Measurements from ENCODE around the gene HMGCL.
A peak's percentile ranks its signal among the peaks of the same experiment; 100 is the strongest.
"Not testable (repeated sequence)": the region's sequence is repeated elsewhere in the genome, so short reads cannot be mapped to it uniquely, and the experiment has no call there.

The HMGCL gene

DNA sequence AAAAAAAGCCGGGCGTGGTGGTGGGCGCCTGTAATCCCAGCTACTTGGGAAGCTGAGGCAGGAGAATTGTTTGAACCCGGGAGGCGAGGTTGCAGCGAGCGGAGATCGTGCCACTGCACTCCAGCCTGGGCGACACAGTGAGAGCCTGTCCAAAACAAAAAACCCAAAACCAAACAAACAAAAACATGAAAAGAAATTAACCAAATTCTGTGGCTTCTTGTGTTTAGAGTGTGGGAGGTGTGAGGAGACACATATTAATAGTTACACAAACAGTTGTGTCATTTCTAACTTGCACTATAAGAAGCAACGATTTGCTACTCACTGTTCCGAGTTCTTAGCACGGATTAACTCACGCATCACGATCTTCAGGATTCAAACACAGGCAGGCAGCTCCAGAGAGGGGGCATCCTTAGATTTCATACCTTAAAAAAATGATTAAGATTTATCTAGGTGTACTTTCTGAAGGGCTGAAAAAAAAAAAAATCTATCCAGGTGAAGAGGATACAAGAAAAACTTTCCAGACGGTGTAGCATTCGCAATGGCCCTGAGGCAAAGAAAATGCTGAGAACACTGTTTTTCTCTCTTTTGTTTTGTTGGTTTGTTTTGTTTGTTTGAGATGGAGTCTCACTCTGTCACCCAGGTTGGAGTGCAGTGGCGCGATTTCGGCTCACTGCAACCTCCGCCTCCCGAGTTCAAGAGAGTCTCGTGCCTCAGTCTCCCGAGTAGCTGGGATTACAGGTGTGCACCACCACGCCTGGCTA, 713 bp upstream of the HMGCL start:
- no peak for DNase-seq

DNA sequence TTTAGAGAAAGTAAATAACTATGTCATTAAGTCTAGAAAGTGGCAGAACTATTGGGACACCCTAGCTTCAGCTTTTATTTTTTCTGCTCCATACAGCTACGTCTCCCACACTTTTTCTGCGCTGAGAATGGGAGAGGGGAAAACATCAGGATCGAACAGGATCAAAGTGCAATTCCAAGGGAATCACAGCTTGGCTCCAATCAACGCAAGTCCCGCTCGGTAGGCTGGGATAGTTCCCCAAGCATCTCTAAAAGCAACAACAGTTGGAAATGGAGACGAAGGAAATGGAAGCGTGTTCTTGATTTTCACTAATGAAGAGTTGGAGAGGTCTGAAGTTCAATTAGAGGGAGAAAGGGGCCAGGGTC, 536 bp downstream of the HMGCL start:
- no peak for DNase-seq

DNA sequence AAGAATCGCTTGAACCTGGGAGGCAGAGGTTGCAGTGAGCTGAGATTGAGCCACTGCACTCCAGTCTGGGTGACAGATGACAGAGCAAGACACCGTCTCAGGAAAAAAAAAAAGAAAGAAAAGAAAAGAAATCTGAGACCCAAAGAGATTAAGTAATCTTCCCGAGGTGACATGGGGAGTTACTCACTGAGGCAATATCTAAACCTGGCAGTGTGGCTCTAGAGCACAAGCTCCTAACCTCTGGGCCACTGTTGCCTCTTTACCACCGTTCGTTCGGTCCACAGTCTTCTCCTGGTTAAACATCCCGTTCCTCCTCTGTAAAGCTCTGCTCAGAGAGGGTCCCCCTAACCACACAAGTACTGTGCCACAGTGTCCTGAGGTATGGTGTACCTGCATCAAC, 1.5 kb downstream of the HMGCL start:
- DNase-seq: no peak

DNA sequence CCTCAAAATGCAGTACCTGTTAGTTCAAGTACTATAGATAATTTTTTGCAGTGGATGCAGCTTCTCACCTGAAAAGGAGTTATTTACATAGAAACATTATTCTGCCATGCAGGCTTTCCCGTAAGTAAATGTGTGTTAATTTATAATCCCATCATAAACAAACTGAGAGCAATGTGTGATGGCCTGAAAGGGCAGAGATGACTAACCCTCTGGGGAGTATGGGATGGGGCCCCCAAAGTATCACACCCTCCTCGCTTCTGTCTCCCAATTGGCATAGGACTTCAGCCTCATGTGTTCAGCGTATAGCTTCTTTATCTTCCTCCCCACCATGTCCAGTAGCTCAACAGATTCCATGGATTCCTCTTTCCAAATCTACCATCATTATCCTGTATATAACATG, 7.6 kb downstream of the HMGCL start:
- no peak for DNase-seq

DNA sequence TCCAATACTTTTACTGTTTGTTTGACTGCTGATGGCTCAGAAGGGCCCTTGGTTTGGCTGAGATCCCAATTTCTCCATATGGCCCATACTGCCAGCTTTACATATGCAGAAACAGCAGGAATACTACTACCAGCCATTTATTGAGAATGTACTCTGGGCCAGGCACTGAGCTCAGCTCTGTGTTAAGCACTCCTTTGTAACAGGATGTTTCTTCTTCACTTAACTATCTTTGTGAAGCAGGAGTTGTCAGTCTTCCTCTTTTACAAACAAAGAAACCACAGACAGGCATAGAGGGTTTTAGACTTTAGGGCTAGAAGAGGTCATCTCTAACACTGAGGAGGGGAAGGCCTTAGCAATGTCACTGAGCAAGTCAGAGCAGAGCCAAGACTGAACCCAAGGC, 8.3 kb downstream of the HMGCL start:
- DNase-seq: no peak

DNA sequence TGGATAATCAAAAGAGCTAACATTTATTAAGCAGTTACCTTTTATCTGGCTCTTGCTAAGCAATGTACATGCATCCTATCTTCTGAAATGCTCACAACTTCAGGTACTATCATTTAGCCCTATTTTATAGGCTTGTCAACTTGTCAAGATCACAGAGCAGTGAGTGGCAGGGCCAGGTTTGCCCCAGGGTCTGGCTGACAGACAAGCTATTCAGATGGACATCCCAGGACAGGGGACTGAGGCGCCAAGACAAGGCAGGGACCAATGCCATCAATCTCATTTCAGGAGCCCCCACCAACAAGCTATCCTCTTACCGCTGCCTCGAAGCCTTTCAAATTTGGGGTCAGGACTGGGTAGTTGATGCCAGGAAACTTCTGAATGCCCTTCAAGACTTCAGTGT, 8.9 kb downstream of the HMGCL start:
- DNase-seq: no peak

DNA sequence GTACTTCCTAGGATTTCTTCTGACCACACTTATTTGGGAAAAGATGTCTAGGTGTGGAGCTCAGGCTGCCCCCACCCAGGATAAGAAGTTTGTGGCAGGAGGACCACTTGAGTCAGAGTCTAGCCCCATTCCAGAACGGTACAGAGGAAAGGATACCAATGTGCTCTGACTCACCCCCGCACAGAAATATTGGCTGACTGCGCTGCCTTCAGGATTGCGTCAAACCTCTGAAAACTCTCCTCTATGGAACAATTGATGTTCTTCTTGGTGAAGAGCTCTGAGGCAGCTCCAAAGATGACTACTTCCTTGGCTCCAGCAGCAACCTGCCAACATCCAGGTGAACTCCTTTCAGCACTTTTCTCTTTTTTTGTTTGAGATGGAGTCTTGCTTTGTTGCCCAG, 11.2 kb downstream of the HMGCL start:
- no peak for DNase-seq

DNA sequence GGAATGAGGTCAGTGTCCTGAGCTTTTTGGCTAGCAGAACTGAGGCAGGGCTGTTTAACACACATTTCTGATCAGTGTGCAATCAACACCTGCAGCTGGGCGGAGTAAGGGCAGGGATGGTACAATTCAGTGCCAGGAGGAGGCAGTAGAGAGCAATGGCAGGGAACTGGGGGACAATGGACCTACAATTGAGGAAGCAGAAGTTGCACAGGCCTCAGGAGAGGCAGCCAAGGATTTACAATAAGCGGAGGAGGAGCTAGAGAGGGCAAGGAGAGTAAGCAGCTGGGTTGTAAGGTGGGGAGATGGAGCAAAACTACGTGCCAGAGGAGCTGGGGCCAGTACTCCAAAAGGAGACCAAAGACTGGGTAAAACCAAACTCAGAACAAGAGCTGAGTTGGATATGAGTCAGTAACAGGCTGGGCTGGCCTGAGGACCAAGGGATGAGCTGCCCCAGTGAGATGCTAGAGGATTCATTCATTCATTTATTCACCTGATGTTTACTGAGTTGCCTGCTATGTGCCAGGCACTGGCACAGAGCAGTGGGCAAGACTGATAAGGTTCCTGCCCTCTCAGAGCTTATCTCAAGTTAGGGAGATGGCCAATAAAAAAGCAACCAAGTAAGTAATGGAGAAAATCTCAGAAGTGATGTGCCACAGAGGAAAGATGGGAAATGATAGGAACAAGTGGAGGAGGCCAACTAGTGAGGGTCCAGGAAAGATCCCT, 14.2 kb downstream of the HMGCL start:
- no peak for DNase-seq

DNA sequence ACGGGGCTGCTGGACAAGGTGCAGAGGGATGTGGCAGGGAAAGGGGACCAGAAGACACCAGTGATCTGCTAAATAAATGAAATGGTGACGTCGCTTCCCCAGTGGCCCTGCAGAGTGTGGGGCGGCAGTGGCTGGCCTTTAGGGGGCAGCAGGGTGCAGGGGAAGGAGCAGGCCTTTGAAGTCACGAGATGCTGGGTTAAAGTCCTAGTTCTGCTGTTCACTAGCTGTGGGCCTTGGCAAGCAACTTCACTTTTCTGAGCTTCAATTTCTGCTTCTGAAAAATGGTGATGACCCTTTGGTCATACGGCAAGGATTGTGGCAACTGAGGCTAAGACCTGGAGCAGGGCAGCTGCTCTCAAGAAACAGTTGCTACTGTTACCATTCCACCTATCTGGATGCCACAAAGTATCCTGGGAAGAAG, 15.5 kb downstream of the HMGCL start:
- no peak for DNase-seq

DNA sequence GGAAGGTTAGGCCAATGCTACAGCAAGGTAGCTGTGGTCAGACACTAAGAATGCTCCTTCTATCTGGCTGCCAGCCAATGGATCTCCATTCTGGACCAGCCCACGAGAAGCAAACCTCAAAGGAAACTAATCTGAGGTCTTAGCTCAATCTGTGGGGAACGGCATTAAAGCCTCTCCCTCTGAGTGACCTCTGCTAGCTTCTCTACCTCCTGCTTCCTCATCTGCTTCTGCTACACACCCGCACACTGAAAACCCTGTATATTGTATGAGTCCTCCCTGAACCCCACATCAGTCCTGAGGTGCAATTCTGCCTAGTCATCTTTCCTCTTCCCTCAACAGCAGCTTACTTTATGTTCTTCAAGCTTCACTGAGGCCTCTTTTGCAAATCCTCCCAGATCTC, 17.8 kb downstream of the HMGCL start:
- DNase-seq: no peak

DNA sequence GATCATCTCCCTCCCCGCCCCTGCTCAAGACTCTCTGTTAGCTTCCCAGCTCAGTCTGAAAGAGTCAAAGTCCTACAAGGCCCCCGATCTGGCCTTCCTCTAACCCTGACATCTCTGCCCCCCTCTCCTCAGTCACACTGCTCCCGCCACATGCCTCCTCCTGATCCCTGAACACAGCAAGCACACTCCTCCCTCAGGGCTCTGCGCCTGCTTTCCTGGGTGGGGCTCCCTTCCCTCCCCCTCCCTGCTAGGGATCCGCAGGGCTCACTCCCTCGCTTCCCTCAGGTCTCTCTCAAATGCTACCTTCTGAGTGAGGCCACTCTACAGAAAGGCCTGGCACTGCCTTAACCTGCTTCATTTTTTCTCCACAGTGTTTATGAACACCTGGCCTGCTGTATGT, 18.9 kb downstream of the HMGCL start:
- DNase-seq: no peak

DNA sequence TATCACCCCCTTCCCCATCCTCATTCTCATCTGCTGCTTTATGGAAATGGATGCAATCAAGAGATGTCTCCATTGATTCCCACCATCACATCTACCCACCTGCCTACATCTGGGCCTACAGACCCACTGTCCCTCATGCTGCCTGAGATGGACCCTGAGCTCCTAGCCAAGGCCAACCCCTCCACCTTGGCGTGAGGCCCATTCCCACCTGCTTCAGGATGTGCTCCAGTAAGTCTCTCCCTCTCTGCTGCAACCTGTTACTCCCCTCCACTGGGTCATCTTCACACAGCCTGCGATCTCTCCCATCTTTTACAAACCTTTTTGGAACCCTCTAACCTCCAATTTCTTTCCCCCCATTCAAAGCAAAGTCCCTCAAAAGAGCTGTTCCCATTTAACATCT, 20.2 kb downstream of the HMGCL start:
- no peak for DNase-seq

DNA sequence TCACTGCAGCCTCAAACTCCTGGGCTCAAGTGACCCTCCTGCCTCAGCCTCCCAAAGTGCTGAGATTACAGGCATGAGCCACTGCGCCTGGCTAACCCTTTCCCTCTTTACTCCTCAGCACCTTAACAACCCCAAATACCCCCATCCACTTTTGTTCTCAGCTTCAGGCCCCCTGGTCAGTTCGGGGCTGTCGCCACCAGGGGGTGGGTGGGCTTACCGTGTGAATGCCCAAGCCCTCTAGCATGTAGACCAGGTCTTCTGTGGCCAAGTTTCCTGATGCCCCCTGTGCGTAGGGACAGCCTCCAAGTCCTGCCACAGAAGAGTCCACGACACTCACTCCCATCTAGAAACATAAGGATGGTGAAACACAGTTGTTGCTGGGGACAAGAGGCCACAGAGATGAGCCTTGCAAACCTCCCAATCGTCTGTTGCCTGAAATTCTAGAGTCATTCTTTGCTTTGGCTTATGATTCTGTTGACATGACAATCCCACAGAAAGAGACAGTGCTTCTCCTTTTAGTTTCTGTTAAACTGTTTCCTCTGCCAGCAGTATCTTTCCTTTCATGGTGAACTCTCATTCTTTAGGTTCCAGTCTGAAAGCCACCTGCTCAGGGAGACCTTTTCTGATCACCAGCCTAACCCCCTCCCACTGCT, 20.9 kb downstream of the HMGCL start:
- DNase-seq: no peak

DNA sequence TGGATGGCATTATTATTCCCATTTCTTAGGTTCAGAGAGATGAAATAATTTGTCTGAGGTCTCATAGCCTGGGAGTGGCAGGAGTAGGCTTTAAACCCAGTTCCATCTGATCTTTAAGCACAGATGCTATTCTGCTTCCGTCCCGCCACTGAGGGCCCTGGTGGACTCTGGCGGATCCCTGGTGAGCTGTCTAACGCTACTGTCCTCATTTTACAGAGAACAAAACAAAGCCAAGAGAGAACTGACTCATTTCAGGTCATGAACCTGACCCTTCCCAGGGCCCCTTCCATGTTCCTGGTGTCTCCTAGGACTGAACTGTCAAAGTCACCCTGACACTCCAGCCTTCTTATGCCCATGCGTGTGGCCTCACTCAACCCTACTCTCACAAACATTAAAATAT, 21.6 kb downstream of the HMGCL start:
- no peak for DNase-seq

DNA sequence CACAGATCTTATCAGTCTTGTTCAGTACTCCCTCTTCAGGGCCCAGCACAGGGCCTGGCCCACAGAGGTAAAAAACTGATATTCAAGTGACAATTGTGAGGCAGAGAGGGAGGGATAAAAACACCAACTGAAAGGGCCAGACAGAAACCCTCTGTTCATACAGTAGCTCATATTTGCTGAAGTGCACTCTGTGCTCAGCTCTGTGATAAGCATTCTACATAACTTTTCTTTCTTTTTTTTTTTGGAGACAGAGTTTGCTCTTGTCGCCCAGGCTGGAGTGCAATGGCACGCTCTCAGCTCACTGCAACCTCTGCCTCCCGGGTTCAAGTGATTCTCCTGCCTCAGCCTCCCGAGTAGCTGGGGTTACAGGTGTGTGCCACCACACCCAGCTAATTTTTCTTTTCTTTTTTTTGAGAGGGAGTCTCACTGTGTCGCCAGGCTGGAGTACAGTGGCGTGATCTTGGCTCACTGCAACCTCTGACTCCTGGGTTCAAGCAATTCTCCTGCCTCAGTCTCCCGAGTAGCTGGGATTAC, 22.4 kb downstream of the HMGCL start:
- DNase-seq: not testable (repeated sequence)

DNA sequence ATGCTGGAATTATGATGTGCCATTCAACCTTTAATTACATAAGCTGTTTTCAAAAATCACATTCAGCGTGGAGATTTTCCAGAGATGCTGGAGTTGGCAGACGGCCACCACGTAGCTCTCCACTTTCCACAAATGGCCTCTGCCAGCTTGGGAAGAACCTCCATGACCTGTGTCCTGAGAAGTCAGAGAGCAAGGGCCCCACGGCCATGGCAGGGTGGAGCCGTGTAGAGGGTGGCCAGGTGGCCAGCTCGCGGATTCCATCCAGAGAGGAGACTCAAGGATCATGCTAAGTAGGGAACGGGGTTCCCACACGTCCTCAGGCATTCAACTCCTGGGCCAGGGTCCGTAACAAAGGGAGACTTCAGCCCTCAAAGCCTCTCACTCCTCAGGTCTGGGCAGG, 23.4 kb downstream of the HMGCL start:
- no peak for DNase-seq

DNA sequence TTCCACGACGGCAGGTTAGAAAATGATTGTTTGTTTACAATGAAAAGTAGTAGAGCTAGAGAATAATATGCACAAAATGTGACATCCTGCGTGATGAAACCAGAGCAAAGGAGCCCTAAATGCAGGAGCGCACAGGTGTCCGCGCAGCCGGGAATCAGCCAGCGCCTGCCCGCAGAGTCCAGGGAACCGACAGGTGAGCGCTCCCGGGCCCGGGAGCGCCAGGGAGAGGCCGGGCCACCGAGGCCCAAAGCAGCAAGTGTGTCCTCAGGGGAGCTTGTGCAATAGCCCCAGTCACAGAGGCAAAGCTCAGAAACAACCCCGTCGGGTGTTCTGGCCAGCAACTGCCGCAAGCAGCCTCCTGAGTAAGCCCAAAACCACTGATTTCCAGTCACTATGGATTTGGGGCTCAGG, 23.9 kb downstream of the HMGCL start:
- DNase-seq: no peak

DNA sequence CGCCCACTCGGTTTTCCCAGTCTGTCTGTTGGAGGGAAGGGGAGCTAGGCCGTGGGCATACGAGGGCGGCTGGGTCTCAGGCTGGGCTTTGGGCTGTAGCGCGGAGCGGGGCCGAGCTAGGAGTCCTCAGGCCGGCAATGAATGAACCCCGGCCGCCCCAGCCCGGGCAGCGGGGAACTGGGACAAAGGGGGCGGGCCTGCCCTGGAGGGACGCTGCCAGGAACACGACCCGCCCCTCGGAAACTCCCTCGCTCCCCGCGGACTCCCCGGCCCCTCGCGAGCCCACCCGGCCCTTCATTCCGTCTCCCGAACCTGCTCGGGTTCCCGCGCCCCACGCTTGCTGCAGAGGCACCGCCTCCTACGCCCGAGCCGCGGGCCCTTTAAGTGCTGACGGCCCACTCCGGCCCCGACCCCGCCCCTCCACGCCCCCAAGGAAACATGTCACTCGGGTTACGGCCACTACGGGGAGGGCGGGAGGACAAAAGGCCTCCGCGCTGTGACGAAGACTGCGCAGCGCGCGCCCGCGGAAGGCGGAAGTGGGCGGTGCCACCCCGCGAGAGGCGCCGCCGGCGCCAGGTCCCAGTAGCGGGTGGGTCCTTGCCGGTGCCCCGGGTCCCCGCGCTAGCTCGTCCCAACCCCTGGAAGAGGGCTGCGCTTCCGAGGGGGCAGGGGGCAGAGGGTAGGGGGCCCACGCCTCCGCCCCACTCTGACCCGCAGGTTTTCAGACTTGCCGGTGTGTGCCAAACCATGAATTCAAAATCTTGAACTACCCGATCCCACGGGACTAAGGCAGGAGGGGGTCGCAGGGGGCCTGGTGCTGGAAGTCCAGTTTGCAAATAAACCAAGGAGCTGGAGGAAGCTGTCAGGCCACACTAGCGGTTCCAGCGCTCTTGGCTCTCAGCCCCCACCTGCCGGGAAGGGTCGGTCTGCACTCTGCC, 24.6 kb downstream of the HMGCL start, which contains the start of gene GALE:
GALE (minus strand) TSS at position 355 of the 938 bp plus-strand sequence. CDS start 1,747 bp downstream, outside the sequence.
- peak; percentile 98 for DNase-seq

DNA sequence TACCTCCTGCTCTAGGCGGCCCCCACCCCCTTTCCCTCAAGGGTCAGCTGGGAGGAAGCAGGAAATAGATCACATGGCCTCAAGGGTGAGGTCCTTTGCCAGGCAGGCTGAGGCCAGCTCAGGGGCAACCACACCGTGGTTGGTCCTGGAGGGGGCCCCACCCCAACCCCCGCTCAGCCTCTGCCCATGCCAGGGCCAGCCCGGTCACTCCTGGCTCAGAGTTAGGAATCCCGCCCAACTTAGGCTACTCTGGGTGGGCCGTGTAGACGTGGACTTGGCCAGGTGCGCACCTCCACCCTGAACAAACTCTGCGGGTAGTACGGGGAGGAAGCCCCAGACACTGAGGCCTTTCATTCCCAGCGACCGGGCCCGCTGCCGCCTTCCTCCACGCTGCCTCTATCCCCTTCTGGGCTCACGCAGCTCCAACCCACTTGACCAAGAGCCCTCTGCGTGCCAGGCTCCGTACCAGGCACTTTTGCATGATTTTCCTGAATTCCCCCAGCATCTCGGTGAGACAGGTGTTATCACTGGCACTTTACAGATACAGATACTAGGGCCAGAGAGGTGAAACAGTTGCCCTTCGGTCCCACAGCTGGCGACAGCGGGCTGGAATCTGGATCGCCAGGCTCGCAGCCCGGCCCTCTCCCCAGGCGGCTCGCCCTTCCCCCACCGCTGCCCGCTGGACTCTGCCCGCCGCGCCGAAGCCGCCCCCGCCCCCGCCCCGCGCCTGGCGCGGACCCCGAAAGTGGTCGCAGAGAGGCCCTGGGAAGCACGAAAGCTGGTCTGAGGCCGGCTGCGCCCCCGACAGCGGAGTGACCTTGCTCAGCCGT, 25.4 kb downstream of the HMGCL start:
- peak; percentile 76 for DNase-seq

DNA sequence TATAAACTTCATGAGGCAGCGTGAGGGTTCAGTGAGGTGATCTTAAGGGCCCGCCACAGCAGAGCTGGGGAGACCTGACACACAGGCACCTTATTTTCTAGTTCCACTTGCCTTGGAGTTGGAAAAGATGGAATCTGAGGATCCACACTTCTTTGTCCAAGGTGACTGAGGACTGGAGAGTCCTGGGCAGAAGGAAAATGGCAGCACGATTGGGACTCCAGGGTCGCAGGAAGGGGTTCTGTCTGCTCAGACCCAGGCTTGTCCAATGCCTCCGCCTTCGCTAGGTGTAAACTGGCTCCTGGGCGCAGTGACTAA, 26.0 kb downstream of the HMGCL start:
- no peak for DNase-seq

DNA sequence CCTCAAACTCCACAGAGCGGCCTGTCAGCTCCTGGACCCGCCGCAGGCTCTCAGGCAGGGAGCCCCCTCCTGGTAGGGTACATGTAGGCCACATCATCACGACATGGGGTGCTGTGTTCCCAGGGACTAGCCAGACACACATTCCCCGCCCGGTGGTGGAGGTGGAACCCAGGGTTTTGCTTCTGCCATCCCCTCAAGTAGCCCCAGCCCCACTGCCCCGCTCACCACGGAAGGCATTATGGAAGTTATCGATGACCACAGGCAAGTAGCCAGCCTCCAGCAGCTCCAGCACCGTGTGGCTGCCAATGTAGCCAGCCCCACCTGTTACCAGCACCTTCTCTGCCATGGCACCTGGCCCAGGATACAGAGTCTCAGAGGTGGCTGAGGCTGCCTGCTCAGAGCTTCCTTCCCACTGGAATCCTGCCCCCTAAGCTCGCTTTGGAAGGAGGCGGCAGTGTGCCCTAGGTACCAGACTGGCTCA, 26.5 kb downstream of the HMGCL start:
- DNase-seq: no peak

Data from right hindlimb (tissue), 1 donor.